Natural killer cell (primary cell): ENCODE data around the gene XXYLT1. TPM values are rescaled to one million over a fixed set of nuclear protein-coding genes. Genes with fewer than 3 reads are reported as not detected.

Source experiments
- ATAC-seq, 3 donors: fragments of 150-1000 bp in 2 of 3; fragments of 200-7000 bp in 1 of 3; cut with Tn5 transposase; 1 replicate in 1 of 3; 2 replicates in 2 of 3; pipeline ENCODE4 v1.10.0; 2021; ENCODE audit warnings: mild to moderate bottlenecking in 2 of 3, moderate library complexity in 2 of 3
- DNase-seq, 2 donors: peaks; one replicate each; pipeline versions ENCODE4 v3.0.0 to v3.0.0-alpha.2; 2013 to 2021; ENCODE audit warnings: mixed read lengths in 1 of 2
- H3K27ac ChIP-seq: one replicate; pipeline ENCODE4 v1.5.1; 2013; ENCODE audit warnings: mild to moderate bottlenecking, low read length
- H3K27me3 ChIP-seq: one replicate; pipeline ENCODE4 v1.6.1; 2013; ENCODE audit warnings: low read length; ENCODE audit not compliant: control insufficient read depth, insufficient read depth
- H3K36me3 ChIP-seq: one replicate; pipeline ENCODE4 v1.6.1; 2013; ENCODE audit warnings: low read length; ENCODE audit not compliant: control insufficient read depth, insufficient read depth
- H3K4me1 ChIP-seq: one replicate; pipeline ENCODE4 v1.6.1; 2013; ENCODE audit warnings: low read length; ENCODE audit not compliant: control insufficient read depth, insufficient read depth
- H3K4me3 ChIP-seq: one replicate; pipeline ENCODE4 v1.5.1; 2013; ENCODE audit warnings: low read length
- H3K9me3 ChIP-seq: one replicate; pipeline ENCODE4 v1.6.1; 2013; ENCODE audit warnings: low read length; ENCODE audit not compliant: control insufficient read depth, insufficient read depth
- H3K27ac Mint-ChIP-seq, 2 donors: one replicate each; pipeline ENCODE4 v1.8.0; 2022; ENCODE audit warnings: mild to moderate bottlenecking in 2 of 2, mixed read lengths in 2 of 2, moderate library complexity in 1 of 2
- H3K27me3 Mint-ChIP-seq, 2 donors: one replicate each; pipeline ENCODE4 v1.8.0; 2022; ENCODE audit warnings: low read depth in 2 of 2, mixed read lengths in 2 of 2
- H3K36me3 Mint-ChIP-seq: one replicate; pipeline ENCODE4 v1.8.0; 2022; ENCODE audit warnings: mixed read lengths
- H3K4me1 Mint-ChIP-seq, 2 donors: one replicate each; pipeline ENCODE4 v1.8.0; 2022; ENCODE audit warnings: mixed read lengths in 2 of 2
- H3K4me3 Mint-ChIP-seq: one replicate; pipeline ENCODE4 v1.8.0; 2022; ENCODE audit warnings: mild to moderate bottlenecking, moderate library complexity, mixed read lengths
- H3K9me3 Mint-ChIP-seq, 2 donors: one replicate each; pipeline ENCODE4 v1.8.0; 2022; ENCODE audit warnings: mixed read lengths in 2 of 2
- CTCF ChIP-seq: fragments of 200-600 bp; IDR thresholded peaks from one replicate; pipeline ENCODE4 v1.8.0; 2022; ENCODE audit warnings: antibody characterized with exemption
- WGBS: methylation state at CpG from one replicate; pipeline ENCODE4 v1.1.7; 2013; ENCODE audit warnings: missing lambda C conversion rate; ENCODE audit not compliant: insufficient coverage; 5-methylcytosine and 5-hydroxymethylcytosine counted together
- intact Hi-C: fragments of 100-400 bp; cut with micrococcal nuclease; formaldehyde crosslinking; loops from one replicate; pipeline ENCODE4 v1.14.2; 2022
- total RNA-seq, 4 donors: library from RNA; stranded (reverse); fragments of 120-200 nt in 1 of 4; gene quantifications; one replicate each; pipeline versions ENCODE4 v1.2.3 to v1.2.4, GENCODE V29; 2013 to 2022

XXYLT1 gene
- total RNA-seq, 3 donors from 2014 or later (not counting 1 experiment from before 2014, with no cell fraction given) = 8.7 to 13.6 (median 10.2) TPM

GRCh38 chr3:195025056-195025883 is 245.7 kb downstream of the XXYLT1 start:
- no peak for TF ChIP-seq CTCF
- Mint-ChIP-seq H3K4me3 (no peak overlapping the region), H3K27ac (no peak overlapping the region), H3K36me3 (no peaks in the 10 kb centered on the region), H3K9me3 (no peaks in the 10 kb centered on the region), H3K4me1 (no peaks in the 10 kb centered on the region), H3K27me3 (peaks cover under 1 to 11% of the 10 kb centered on the region in 2 donors)
- Histone ChIP-seq H3K27me3 (no peaks in the 10 kb centered on the region), H3K4me3 (no peak overlapping the region), H3K9me3 (no peaks in the 10 kb centered on the region), H3K36me3 (no peaks in the 10 kb centered on the region), H3K27ac (no peak overlapping the region), H3K4me1 (no peaks in the 10 kb centered on the region)
- no peak for ATAC-seq
- no peak for DNase-seq
- intact Hi-C loops = no loop called here
- WGBS = 93% methylated on average over 17 of the region's 17 CpGs

GRCh38 chr3:195023989-195024388 is 247.0 kb downstream of the XXYLT1 start:
- intact Hi-C loops = no loop called here
- ATAC-seq (no peak), DNase-seq (no peak)
- Histone ChIP-seq H3K36me3 (no peaks in the 10 kb centered on the region), H3K27ac (no peak overlapping the region), H3K27me3 (no peaks in the 10 kb centered on the region), H3K9me3 (no peaks in the 10 kb centered on the region), H3K4me3 (no peak overlapping the region), H3K4me1 (no peaks in the 10 kb centered on the region)
- no peaks in the 10 kb centered on the region for H3K36me3 Mint-ChIP-seq
- WGBS = 84% methylated on average over 11 of the region's 11 CpGs
- TF ChIP-seq CTCF = no peak
- no peaks in the 10 kb centered on the region for H3K4me1 Mint-ChIP-seq
- no peak overlapping the region for H3K27ac Mint-ChIP-seq
- no peak overlapping the region for H3K4me3 Mint-ChIP-seq
- peaks cover 6 to 18% of the 10 kb centered on the region in 2 donors for H3K27me3 Mint-ChIP-seq
- no peaks in the 10 kb centered on the region for H3K9me3 Mint-ChIP-seq

GRCh38 chr3:195023576-195023975 is 247.4 kb downstream of the XXYLT1 start:
- ATAC-seq (no peak), DNase-seq (no peak)
- Histone ChIP-seq H3K27ac (no peak overlapping the region), H3K27me3 (no peaks in the 10 kb centered on the region), H3K4me1 (no peaks in the 10 kb centered on the region), H3K4me3 (no peak overlapping the region), H3K36me3 (no peaks in the 10 kb centered on the region), H3K9me3 (no peaks in the 10 kb centered on the region)
- Mint-ChIP-seq H3K4me3 (no peak overlapping the region), H3K9me3 (no peaks in the 10 kb centered on the region), H3K27me3 (peaks cover 8 to 21% of the 10 kb centered on the region in 2 donors), H3K36me3 (no peaks in the 10 kb centered on the region), H3K4me1 (no peaks in the 10 kb centered on the region), H3K27ac (no peak overlapping the region)
- no peak for TF ChIP-seq CTCF
- WGBS = 43% methylated on average over 2 of the region's 2 CpGs
- intact Hi-C loops = no loop called here
